ENCODE measurements around the gene AK4.

AK4 gene

GRCh38 chr1:65256860-65257708 is 109.1 kb downstream of the AK4 start:
- Histone ChIP-seq H3K9ac (ENCODE audit: low read depth, low read length) (no peak overlapping the region), H3K79me2 (ENCODE audit: insufficient read depth, low read length) (0 out of 2 replicates have a peak, but pooled peaks cover 2% of the 10 kb centered on the region), H3K4me2 (ENCODE audit: insufficient read depth, low read length) (no peak overlapping the region), H3K36me3 (ENCODE audit: insufficient read depth, low read length) (no peaks in the 10 kb centered on the region), H3K27me3 (ENCODE audit: insufficient read depth, low read length, poor library complexity) (no peaks in the 10 kb centered on the region), H3K4me1 (ENCODE audit: insufficient read depth, low read length) (peaks cover 23% of the 10 kb centered on the region), H2AFZ (ENCODE audit: low read depth, low read length) (no peak overlapping the region), H3K9me3 (ENCODE audit: insufficient read depth, low read length, severe bottlenecking) (no peaks in the 10 kb centered on the region), H4K20me1 (ENCODE audit: insufficient read depth, low read length) (no peaks in the 10 kb centered on the region), H3K27ac (ENCODE audit: low read length) (no peak overlapping the region), H3K4me3 (ENCODE audit: low read depth in 1 of 2, low read length in 2 of 2) (no peak overlapping the region)
- no peak for TF ChIP-seq EZH2 (IDR thresholded peaks at IDR 0.05; ENCODE audit: borderline replicate concordance, low read depth, low read length, severe bottlenecking)
- TF ChIP-seq, protein P1, sequence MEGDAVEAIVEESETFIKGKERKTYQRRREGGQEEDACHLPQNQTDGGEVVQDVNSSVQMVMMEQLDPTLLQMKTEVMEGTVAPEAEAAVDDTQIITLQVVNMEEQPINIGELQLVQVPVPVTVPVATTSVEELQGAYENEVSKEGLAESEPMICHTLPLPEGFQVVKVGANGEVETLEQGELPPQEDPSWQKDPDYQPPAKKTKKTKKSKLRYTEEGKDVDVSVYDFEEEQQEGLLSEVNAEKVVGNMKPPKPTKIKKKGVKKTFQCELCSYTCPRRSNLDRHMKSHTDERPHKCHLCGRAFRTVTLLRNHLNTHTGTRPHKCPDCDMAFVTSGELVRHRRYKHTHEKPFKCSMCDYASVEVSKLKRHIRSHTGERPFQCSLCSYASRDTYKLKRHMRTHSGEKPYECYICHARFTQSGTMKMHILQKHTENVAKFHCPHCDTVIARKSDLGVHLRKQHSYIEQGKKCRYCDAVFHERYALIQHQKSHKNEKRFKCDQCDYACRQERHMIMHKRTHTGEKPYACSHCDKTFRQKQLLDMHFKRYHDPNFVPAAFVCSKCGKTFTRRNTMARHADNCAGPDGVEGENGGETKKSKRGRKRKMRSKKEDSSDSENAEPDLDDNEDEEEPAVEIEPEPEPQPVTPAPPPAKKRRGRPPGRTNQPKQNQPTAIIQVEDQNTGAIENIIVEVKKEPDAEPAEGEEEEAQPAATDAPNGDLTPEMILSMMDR (IDR thresholded peaks at IDR 0.05; ENCODE audit: borderline replicate concordance, extremely low read depth, low read length, poor library complexity, severe bottlenecking), result no peak
- ATAC-seq (ENCODE audit: insufficient read depth, low read depth) (no peak), DNase-seq (no peak)

- no peak overlapping the region for H3K4me3 ChIP-seq (ENCODE audit: low read depth in 1 of 2, low read length in 2 of 2)
- H3K79me2 ChIP-seq (ENCODE audit: insufficient read depth, low read length), result 0 out of 2 replicates have a peak, but pooled peaks cover 2% of the 10 kb centered on the region
- no peak overlapping the region for H3K27ac ChIP-seq (ENCODE audit: low read length)
- peaks cover 23% of the 10 kb centered on the region for H3K4me1 ChIP-seq (ENCODE audit: insufficient read depth, low read length)
- H3K4me2 ChIP-seq (ENCODE audit: insufficient read depth, low read length), result no peak overlapping the region
- no peaks in the 10 kb centered on the region for H3K27me3 ChIP-seq (ENCODE audit: insufficient read depth, low read length, poor library complexity)
- H2AFZ ChIP-seq (ENCODE audit: low read depth, low read length), result no peak overlapping the region
- H3K36me3 ChIP-seq (ENCODE audit: insufficient read depth, low read length), result no peaks in the 10 kb centered on the region
- no peak for TF ChIP-seq EZH2 (IDR thresholded peaks at IDR 0.05; ENCODE audit: borderline replicate concordance, low read depth, low read length, severe bottlenecking)
- TF ChIP-seq, protein P1 (IDR thresholded peaks at IDR 0.05; ENCODE audit: borderline replicate concordance, extremely low read depth, low read length, poor library complexity, severe bottlenecking), result no peak
- ATAC-seq (ENCODE audit: insufficient read depth, low read depth), result no peak
- DNase-seq, result no peak
- H4K20me1 ChIP-seq (ENCODE audit: insufficient read depth, low read length), result no peaks in the 10 kb centered on the region
- no peaks in the 10 kb centered on the region for H3K9me3 ChIP-seq (ENCODE audit: insufficient read depth, low read length, severe bottlenecking)
- no peak overlapping the region for H3K9ac ChIP-seq (ENCODE audit: low read depth, low read length)
Measured at GRCh38 chr1:65258106-65258505, 110.1 kb downstream of the AK4 start.

DNA sequence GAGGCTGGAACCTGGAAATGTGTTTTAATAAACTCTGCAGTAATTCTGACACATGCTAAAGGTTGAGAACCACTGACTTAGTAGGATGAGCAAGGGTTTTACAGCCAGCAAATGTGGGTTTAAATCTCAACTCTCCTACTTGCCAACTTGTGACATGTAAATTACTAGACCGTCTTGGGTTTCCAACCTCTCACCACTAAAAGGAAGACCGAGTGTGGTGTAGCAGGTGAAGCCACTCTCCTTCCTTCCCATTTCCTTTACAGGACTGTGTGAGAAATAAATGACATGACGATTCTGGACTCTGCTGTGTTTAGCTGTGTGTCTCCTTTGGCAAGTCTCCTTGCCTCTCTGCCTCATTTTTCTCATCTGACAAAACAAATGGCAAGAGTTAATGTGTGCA is 111.8 kb downstream of the AK4 start:
- no peak overlapping the region for H3K4me2 ChIP-seq (ENCODE audit: insufficient read depth, low read length)
- no peak overlapping the region for H3K4me3 ChIP-seq (ENCODE audit: low read depth in 1 of 2, low read length in 2 of 2)

More for the DNA sequence above, 111.8 kb downstream of the AK4 start:
- ATAC-seq (ENCODE audit: insufficient read depth, low read depth) (no peak; the same call in 2 of the 3 replicates), DNase-seq (no peak)
- Histone ChIP-seq H3K27me3 (ENCODE audit: insufficient read depth, low read length, poor library complexity) (no peaks in the 10 kb centered on the region), H3K9ac (ENCODE audit: low read depth, low read length) (no peak overlapping the region), H3K27ac (ENCODE audit: low read length) (no peak overlapping the region), H3K79me2 (ENCODE audit: insufficient read depth, low read length) (0 out of 2 replicates have a peak, but pooled peaks cover 2% of the 10 kb centered on the region), H2AFZ (ENCODE audit: low read depth, low read length) (no peak overlapping the region), H4K20me1 (ENCODE audit: insufficient read depth, low read length) (no peaks in the 10 kb centered on the region), H3K4me1 (ENCODE audit: insufficient read depth, low read length) (peaks cover 11% of the 10 kb centered on the region), H3K9me3 (ENCODE audit: insufficient read depth, low read length, severe bottlenecking) (no peaks in the 10 kb centered on the region), H3K36me3 (ENCODE audit: insufficient read depth, low read length) (no peaks in the 10 kb centered on the region)
- TF ChIP-seq EZH2 (IDR thresholded peaks at IDR 0.05; ENCODE audit: borderline replicate concordance, low read depth, low read length, severe bottlenecking), result no peak
- TF ChIP-seq, protein P1 (IDR thresholded peaks at IDR 0.05; ENCODE audit: borderline replicate concordance, extremely low read depth, low read length, poor library complexity, severe bottlenecking), result no peak

Data from DND-41 (cell line).